HTR-8/SVneo (cell line): ENCODE measurements around the gene CLEC2A.
"Not testable (repeated sequence)": the region's sequence is repeated elsewhere in the genome, so short reads cannot be mapped to it uniquely, and the experiment has no call there.

Experiments used
- DNase-seq: peaks from one replicate; pipeline ENCODE4 v3.0.0; 2011; ENCODE audit warnings: low spot score, mixed read lengths; ENCODE audit not compliant: insufficient read length
- FAIRE-seq: peaks from 2 replicates; lab custom pipeline; 2011; peaks lifted over from hg19 to GRCh38; lab: Jason Lieb, UNC

CLEC2A gene, protein sequence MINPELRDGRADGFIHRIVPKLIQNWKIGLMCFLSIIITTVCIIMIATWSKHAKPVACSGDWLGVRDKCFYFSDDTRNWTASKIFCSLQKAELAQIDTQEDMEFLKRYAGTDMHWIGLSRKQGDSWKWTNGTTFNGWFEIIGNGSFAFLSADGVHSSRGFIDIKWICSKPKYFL

DNA sequence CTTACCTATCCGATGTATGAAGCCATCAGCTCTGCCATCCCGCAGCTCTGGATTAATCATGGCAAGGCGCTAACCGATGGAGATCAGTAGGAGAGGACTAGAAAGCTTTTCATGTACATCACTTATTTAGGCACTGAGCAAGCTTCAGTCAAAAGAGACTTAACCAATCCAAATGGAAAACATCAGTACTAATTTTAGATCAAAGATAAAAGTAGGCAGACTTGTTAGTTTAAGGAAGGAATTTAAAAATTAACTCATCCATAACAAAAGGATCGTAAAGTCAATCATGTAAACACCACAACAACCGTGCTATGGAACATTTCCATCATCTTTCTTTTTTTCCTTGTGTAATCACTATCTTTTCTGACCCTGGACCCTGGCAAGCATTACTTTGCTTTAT, at the start of gene CLEC2A:
Gene CLEC2A (minus strand): TSS at position 101 of the 400 bp plus-strand sequence. CDS start 41 bp downstream, at position 60.
- no peak for FAIRE-seq
- no peak for DNase-seq

DNA sequence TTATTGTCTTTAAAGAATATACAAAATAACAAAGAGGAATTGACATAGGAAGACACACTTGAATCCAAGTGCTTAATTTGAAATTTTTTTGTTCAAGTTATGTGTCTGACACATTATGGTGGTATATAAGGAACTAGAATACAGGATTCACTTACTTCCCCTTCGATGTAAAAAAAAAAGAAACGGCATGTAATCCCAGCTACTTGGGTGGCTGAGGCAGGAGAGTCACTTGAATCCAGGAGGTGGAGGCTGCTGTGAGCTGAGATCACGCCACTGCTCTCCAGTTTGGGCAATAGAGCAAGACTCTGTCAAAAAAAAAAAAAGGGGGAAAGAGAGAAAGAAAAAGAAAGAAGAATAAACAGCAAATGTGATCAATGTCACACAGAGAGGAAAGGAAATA, 48.0 kb upstream of the CLEC2A start:
- DNase-seq (no peak), FAIRE-seq (no peak)

DNA sequence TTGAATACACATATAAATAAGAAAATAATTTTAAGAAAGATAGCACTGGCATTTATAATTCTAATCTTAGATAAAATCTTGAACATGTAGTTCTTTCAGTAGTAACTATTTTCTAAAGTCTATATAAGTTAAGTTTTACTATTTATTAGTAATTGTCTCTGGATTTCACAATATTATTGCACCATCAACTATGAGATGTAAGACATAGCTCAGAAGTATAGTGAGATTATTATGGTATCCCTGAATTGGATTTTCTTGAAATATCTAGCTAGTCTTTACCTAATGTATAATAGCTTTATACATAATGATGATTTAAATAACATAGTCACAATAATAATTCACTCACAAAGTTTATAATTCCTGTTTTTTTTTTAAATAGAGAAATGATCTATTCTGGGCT, 45.7 kb upstream of the CLEC2A start:
- DNase-seq, result no peak
- FAIRE-seq, result no peak

DNA sequence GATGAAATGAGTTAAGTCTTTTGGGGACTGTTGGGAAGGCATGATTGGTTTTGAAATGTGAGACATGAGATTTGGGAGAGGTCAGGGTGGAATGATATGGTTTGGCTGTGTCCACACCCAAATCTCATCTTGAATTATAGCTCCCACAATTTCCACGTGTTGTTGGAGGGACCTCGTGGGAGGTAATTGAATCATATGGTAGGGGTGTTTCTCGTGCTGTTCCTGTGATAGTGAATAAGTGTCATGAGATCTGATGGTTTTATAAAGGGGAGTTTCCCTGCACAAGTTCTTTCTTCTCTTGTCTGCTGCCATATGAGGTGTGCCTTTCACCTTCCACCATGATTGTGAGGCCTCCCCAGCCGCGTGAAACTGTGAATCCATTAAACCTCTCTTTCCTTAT, 44.5 kb upstream of the CLEC2A start:
- FAIRE-seq, result not testable (repeated sequence)

DNA sequence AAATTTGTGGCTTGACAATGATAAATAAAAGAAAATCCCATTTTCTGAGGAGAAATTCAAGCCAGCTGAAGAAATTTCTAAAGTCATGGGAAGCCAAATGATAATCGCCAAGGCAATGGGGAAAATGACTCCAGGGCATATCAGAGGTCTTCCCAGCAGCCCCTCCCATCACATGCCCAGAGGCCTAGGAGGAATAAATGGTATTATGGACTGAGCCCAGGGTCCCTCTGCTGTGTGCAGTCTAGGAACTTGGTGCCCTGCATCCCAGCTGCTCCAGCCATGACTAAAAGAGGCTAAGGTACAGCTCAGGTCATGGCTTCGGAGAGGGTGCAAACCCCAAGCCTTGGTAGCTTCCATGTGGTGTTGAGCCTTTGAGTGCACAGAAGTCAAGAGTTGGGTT, 43.4 kb upstream of the CLEC2A start:
- DNase-seq (no peak), FAIRE-seq (no peak)

More for the DNA sequence above, 44.5 kb upstream of the CLEC2A start:
- DNase-seq, result not testable (repeated sequence)

DNA sequence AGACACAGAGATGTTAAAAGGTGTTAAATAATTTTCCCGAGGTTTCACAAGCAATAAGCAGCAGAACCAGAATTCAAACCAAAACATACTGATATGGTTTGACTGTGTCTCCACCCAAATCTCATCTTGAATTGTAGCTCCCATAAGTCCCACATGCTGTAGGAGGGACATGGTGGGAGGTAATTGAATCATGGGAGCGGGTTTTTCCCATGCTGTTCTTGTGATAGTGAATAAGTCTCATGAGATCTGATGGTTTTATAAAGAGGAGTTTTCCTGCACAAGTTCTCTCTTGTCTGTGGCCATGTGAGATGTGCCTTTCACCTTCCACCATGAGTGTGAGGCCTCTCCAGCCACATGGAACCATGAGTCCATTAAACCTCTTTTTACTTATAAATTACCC, 42.6 kb upstream of the CLEC2A start:
- not testable (repeated sequence) for FAIRE-seq, DNase-seq

DNA sequence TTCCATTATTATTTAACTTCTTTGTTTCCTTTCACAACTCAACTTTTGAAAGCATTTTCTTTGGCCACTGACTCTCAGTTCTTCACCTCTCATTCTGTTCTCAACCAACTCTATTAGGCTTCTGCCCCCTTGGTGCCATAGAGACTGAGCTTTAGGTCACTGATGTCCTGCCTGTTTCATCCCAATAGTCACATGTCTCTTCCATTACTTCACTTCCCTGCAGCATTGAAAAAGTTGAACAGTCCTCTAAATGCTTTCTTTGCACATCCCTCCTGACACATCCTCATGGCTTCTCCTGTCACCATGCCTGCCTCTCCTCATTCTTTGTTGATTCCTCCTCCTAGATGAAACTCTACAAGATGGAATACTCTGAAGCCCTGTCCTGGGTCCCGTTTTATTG, 41.8 kb upstream of the CLEC2A start:
- FAIRE-seq (no peak), DNase-seq (no peak)

DNA sequence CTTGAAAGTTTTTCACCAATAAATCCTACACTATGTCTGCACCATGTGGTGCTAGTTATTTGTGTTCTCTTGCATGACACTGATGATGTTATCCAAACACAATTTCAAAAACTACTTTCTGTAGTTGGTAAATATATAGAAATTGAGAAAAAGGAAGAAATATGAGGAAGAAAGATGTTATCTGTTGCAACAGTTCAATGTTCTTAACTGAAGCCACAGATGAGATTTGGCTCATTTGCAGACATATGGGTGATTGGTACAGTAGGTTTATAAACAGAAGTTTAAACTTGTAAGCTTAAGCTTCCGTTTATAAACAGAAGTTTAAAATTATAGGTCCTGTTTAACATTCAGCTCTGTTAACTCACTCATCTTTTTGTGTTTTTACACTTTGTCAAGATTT, 39.0 kb upstream of the CLEC2A start, which contains the start of gene CLEC12A:
Gene CLEC12A (plus strand): TSS at position 229 of the 400 bp plus-strand sequence. CDS start 188 bp downstream, outside the sequence.
- FAIRE-seq (no peak), DNase-seq (no peak)

DNA sequence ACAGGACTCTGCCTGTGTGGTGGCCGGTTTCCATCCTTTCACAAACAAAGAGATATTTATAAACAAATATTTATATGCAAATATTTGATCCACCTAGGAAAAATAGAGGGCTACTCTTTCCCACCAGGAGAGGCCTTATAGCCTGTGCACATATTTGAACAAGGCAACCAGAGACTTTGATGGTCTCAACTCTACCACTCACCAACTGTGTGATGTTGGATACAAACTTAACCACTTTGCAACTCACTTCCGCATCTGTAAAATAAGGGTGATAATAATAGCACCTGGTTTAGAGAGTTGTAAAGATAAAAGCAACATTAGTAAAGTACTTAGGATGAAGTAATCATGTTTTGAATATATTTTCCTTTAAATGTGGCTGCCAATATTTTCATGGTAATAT, 37.5 kb upstream of the CLEC2A start:
- DNase-seq (no peak), FAIRE-seq (no peak)

DNA sequence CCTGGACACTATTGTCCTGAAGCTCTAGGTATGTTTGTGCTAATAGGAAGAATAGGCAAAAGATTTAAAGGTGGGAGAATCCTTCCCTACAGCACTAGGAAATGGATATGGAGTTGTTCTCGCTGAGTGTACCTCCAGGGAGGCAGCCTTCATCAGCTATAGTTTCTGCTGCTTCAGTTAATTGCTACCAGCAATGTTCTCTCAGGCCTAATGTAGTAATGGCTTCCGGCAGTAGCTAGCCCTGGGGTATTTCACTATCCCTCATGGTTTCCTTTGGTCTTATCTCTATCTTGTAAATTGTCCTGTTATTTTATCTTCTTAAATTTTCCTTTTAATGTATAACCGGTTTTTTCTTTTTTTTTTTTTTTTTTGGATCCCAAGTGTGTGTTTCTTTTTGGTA, 29.7 kb upstream of the CLEC2A start:
- DNase-seq (no peak), FAIRE-seq (no peak)

DNA sequence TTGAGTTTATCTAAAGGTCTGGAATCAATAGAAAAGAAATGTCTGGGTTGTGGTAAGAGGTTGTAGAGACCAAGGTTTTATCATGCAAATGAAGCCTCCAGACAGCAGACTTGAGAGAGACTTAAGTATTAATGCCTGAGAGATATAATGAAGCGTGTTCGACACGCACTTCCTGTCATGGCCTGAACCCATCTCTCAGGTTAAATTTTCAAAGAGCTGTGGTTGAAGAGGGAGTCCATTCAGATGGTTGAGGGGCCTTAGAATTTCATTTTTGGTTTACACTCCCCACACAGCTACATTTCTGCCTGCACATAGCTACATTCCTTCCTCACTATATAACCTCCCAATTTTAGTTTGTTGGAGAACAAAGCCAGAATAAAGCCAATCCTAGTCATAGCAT, 28.9 kb upstream of the CLEC2A start:
- no peak for FAIRE-seq
- DNase-seq, result no peak

DNA sequence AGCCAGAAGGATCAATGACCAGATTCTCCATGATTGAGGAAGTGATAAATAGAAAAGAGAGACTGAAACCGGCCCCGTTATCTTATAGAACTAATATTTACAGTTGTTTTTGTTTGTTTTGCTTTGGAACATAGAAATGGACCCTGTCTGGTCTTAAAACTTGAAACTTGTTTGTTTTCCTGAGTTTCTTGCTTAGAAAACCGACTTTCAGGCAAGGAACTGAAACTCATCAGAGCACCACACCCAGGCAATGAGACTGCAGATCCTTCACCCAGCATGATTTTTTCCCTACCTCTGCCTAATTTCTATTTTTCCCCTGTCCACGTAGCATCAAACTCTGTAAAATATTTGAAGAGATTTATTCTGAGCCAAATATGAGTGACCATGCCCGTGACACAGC, 28.4 kb upstream of the CLEC2A start:
- FAIRE-seq (no peak), DNase-seq (no peak)

DNA sequence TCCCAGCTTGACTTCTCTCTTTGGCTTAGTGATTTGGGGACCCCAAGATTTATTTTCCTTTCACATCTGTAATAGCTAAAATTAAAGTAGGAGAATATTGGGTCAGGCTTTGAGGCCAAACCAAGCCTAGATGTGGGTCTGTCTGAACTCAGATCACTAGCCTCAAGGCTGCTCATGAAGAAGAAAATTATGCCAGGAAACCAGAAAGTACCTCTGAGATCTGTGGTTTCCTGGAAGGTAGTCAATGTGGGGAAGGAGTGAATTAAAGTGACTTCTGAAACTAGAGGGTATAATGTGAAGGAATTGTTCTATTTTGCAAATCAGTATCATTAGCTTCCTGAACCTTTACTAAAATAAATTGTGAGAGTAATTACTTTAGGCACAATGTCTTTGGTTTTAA, 25.7 kb upstream of the CLEC2A start:
- FAIRE-seq (no peak), DNase-seq (no peak)

DNA sequence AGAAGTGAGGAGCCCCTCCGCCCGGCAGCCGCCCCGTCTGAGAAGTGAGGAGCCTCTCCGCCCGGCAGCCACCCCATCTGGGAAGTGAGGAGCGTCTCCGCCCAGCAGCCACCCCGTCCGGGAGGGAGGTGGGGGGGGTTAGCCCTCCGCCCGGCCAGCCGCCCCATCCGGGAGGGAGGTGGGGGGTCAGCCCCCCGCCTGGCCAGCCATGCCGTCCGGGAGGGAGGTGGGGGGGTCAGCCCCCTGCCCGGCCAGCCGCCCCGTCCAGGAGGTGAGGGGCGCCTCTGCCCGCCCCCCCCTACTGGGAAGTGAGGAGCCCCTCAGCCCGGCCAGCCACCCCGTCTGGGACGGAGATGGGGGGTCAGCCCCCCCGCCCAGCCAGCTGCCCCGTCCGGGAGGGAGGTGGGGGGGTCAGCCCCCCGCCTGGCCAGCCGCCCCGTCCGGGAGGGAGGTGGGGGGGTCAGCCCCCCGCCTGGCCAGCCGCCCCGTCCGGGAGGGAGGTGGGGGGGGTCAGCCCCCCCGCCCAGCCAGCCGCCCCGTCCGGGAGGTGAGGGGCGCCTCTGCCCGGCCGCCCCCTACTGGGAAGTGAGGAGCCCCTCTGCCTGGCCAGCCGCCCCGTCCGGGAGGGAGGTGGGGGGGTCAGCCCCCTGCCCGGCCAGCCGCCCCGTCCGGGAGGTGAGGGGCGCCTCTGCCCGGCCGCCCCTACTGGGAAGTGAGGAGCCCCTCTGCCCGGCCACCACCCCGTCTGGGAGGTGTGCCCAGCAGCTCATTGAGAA, 21.0 kb upstream of the CLEC2A start:
- FAIRE-seq, DNase-seq: not testable (repeated sequence)

DNA sequence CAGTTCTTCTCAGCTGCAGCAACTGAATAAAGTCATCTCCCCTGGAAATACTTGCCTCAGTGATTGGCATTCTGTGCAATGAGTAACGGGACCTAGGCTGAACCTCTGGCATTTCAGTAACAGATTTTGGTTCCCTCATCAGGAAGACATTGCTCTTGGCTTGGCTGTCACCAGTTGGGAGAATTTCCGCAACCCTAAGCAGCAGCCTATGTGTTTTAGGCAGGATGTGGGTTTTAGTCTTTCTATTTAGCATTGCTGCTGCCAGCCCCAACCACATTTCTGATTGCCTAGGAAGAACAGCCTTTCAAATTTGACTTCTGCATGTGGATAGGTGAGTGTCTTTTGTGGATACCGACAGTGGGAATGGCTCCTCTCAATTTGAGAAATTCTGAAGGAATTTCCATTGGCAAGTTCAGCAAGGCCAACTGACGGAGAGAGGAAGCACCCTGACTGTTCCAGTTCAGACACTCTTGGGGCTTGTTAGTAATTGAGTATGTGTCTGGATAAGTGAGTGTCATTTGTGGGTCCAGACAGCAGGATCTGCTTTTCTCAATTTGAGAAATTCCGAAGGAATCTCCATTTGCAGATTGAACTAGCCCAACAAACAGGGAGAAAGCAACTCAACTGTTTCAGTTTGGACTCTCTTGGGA, 19.0 kb upstream of the CLEC2A start:
- DNase-seq (no peak), FAIRE-seq (no peak)

DNA sequence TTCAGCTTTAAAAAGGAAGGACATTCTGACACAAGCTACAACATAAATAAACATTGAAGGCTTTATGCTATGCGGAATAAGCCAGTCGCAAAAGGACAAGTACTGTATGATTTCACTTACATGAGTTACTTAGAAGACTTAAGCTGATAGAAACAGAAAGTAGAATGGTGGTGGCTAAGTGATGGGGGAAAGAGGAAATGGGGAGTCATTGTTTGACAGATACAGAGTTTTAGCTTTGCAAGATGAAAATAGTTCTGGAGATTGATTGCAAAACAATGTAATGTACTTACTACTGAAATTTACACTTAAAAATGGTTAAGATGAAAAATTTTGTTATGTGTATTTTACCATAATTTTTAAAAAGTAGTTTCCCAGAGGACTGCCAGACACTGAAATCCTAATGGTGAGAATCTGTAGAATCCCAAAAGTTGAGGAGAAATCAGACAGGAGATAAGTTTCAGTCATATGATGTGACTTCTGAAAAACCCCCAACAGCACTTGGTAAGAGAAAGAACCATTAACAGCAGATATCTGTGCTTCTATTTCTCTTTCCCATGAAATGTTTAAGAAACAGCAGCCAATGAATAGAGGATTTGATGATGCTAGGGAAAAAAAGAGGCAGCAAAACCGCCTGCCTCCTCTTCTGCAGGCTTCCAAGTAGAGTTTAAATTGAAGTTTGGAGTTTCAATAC, 16.6 kb upstream of the CLEC2A start:
- FAIRE-seq (no peak), DNase-seq (no peak)

DNA sequence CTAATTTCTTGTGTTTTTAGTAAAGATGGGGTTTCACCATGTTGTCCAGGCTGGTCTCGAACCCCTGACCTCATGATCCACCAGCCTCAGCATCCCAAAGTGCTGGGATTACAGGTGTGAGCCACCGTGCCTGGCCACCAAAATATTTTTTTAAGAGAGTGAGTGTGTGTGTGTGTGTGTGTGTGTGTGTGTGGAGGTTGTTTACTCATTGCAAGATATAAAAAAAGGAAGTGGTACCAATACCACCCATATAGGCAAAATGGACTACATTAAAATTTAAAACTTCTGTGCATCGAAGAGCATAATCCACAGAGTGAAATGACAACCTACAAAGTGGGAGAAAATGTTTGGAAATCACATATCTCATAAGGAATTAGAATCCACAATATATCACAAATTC, 15.5 kb upstream of the CLEC2A start:
- FAIRE-seq (no peak), DNase-seq (no peak)

DNA sequence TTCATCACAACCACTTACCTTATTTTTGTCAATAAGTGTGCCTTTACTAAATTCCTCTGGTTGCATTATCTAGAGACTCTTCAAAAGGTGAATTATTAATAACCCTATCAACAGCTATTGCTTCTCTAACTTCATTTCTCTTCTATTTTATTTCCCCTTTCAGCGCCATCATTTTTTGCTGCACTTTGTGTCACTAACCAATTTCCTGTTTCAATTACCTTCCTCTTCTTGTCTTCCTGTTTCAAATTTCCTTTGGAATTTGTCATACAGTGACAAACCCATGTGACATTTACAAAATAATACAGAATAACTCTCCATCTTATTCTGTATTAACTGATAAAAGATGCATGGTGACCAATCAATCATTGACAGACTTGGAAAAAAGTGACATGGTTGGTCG, 12.2 kb upstream of the CLEC2A start:
- no peak for DNase-seq
- no peak for FAIRE-seq

DNA sequence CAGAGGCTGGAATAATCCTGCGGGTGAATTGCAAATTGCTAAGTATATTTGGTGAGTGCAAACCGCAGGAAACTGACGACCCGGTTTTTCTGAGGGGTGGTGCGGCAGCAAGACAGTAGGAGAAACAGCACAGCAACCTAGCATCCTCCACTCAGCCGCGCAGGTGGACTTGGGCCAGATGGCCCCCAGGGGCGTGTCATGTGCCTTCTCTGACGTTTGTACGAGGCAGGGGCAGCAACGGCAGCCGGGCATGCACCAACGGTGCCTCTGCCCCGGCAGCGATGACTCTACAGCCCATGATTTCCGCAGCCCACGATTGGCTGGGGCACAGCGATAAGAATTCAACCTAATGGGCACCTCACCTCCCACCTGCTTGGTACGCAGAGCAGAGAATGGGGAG, 11.1 kb upstream of the CLEC2A start:
- FAIRE-seq (no peak), DNase-seq (no peak)

DNA sequence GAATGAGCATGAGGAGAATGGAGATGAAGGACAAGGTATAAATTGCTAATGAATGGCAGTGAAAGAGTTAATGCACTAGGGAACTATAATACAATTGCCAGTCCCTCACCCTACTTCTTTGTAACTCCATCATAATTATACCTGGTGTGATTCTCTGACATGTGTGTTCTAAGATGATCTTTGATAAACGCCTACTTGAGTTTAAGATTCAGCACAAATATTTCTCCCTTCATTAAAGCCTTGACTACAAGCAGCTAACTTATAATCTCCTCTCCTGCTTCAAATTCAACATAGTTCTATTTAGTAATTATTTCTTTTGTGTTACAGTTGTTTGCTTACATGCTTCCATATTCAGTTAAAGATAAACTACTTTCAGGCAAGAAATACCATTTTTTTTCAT, 9.7 kb upstream of the CLEC2A start:
- FAIRE-seq (no peak), DNase-seq (no peak)

DNA sequence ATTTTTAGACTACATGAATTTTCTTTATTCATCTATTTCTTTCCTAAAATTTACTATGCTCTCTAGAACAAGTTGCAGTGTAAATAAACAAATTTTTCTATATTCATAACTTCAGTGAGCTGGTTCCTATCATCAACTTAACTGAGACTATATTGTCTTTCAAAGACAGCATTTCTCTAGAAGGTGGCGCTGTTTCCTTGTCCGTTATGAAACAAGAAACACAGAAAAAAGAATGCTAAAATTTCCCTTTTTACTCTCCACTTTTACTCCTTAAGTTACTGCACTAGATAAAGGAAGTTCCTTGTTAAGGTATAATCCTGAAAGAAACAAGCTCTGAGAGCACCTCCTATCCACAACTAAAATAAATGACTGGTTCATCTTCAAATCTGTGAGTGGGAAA, 8.2 kb upstream of the CLEC2A start:
- FAIRE-seq, result no peak
- no peak for DNase-seq
